Activated CD4-positive, CD25-positive, alpha-beta regulatory T cell treated with anti-CD3 and anti-CD28 coated beads, Interleukin-2, amount 50 U/mL, for 16 hours (primary cell): Measurements from ENCODE around the gene MED17.
"Not testable (repeated sequence)": the region's sequence is repeated elsewhere in the genome, so short reads cannot be mapped to it uniquely, and the experiment has no call there.

Source experiments
- DNase-seq: peaks from one replicate; pipeline ENCODE4 v3.0.0-alpha.2; 2020; ENCODE audit warnings: low read depth, low spot score

Gene MED17, protein sequence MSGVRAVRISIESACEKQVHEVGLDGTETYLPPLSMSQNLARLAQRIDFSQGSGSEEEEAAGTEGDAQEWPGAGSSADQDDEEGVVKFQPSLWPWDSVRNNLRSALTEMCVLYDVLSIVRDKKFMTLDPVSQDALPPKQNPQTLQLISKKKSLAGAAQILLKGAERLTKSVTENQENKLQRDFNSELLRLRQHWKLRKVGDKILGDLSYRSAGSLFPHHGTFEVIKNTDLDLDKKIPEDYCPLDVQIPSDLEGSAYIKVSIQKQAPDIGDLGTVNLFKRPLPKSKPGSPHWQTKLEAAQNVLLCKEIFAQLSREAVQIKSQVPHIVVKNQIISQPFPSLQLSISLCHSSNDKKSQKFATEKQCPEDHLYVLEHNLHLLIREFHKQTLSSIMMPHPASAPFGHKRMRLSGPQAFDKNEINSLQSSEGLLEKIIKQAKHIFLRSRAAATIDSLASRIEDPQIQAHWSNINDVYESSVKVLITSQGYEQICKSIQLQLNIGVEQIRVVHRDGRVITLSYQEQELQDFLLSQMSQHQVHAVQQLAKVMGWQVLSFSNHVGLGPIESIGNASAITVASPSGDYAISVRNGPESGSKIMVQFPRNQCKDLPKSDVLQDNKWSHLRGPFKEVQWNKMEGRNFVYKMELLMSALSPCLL

DNA sequence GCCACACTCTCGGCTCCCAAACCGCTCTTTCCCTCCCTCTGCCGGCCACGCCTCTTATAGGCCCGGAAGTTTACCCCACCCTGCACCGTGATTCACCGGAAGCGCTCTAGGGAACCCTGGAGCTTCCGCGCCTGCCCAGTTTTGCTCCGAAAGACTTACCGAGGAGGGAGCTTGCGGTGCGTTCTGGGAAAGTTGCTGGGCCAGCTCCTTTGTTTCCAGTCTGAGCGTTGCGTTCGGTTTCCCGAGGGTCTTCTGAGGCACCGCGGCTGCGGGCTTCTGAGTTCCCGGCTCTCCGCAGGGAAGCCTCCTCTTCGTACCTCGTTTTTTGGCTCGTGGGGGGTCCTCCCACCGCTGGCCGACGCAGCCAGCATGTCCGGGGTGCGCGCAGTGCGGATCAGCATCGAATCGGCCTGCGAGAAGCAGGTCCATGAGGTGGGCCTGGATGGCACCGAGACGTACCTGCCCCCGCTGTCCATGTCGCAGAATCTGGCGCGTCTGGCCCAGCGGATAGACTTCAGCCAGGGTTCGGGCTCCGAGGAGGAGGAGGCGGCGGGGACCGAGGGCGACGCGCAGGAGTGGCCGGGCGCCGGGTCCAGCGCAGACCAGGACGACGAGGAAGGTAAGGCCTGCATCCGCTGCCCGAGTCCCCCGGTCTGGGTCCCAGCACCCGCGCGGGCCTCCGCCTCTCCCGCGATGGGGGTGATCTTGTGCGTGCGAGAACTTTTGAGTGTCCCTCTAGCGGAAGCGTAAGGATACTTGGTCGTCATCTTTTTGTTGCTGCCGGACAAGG, at the start of gene MED17:
MED17 (plus strand) TSS at position 138 of the 790 bp plus-strand sequence; CDS start at position 370, 232 bp downstream.
- peak; percentile 84 for DNase-seq

DNA sequence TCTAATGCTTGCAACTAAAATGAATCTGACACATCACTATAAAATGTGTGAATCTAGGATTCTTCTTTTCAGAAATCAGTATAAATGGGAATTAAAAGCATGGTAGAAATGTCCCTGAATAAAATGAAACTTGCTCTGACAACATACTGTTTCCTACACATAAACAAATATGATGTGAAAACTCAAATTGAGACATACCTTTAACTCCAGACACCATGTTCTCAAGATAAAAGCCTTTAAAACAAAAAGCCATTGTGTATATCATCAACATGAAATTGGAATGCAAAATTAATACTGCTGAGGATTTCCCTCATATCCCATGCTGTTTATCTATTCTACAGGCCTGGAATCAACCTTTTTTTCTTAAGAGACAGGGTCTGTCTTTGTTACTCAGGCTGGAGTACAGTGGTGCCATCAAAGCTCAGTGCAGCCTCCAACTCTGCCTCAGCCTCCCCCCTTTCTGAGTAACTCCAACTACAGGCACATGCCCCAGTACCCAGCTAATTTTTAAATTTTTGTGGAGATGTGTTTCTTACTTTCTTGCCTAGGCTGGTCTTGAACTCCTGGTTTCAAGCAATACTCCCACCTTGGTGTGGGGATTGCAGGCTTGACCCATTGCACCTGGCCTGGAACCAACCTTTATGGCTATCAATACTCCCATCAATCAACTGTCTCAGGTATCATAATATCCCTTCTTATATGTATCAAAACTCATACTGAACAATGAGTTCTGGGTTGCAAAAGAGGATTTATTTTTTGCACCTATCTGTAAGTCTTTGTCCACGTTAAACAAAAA, 49.5 kb upstream of the MED17 start:
- DNase-seq = no peak

DNA sequence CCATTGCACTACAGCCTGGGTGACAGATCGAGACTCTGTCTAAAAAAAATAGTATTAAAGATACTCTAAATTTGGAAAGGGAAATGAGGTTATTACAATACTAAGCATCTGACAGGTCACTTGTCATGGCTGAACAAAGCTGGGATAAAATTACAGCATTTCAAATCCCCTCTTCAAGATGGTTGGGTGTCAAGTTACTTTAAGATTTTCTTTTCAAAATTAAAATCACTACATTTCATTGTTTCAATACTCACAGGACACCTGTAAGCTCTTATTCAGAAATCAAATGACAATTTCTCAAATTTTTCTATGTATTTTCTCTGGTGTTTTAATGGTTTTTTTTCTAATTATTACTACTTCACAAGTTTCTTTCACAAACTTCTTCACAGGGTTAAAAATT, 48.5 kb upstream of the MED17 start:
- DNase-seq = no peak

DNA sequence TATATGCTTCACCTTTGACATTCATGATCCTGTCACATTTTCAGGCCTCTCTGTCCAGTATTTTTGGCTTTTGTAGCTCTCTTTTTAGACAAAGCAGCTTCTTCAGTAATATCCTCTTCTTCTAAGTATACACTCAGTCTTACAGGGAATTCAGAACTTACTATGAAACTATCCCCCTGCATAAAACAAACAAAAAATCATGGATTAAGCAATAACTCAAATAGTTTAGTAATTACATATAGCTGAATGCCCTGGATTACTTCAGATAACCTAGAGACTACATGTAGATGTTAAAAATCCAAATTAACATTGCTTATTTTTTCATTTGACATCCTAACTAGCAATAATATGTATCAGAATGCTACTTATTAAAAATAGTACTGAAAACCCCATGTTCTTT, 48.0 kb upstream of the MED17 start:
- no peak for DNase-seq

DNA sequence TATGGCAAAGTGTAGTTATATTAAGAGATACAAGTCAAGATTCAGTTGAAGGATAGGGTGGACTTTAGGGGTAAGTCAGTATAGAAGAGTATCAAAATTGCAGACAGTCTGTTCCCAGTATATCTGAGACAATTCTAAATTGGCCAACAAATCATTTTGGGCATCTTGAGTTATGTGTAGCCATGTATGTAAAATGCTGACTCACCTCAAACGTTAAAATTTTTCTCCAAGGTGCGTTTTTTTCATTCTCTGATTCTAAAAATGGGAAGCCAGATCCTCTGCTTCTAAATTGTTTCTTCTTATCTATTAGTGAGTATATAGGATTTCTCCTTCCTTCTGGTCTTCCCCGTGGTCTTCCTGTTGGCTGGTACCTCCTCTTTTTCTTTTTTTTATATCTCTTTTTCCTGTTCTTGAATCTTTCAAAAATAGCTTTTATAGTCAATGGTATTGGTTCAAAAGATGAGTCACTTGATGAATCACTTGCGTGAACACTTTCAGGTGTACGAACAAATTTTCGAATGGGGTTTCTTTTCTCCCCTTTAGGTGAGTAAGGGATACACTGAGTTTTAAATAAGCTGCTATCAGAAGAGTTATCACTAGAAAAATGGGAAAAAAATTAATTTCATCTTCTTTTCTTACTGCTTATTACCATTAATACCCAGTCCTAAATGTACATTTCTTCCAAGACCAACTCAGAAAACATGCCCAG, 46.0 kb upstream of the MED17 start:
- DNase-seq = no peak

DNA sequence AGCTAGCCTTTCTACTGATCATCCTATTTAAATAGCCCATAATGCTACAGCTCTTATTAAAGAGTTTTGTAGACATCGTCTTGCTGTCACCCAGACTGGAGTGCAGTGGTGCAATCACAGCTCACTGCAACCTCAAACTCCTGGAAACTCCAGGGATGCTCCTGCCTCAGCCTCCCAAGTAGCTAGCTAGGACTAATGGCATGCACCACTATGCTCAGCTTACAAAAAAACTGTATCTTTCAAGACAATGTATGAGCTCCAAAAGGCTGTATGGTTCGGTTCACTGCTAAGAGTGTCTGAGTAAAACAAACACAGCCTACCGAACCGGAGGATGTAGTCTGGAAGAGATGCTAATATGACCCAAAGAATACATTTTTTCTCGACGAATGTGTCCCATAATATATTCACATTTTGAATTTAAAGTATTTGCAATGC, 45.4 kb upstream of the MED17 start:
- no peak for DNase-seq

DNA sequence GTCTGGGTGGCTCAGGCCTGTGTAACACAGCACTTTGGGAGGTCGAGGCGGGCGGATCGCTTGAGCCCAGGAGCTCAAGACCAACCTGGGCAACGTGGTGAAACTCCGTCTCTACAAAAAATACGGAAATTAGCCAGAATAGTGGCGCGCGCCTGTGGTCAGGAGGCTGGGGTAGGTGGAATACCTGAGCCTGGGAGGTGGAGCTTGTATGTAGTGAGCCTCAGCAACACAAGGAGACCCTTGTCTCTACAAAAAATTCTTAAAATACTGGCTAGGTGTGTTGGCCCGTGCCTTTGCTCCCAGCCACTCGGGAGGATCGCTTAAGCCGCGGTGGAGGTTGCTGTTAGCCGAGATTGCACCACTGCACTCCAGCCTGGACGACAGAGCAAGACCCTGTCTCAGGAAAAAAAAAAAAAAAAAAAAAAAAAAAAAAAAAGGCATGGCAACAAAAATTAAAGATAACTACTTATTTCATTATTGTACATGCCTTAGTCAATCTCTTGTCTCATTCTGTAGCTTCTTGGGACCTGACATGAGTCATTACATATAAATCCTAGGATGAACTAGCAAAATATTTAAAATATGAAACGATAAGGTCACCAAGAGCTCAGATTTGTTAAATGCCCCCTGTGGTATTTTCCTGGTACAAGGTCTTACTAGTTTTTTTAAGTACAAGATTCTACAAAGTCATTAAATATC, 43.9 kb upstream of the MED17 start:
- no peak for DNase-seq

DNA sequence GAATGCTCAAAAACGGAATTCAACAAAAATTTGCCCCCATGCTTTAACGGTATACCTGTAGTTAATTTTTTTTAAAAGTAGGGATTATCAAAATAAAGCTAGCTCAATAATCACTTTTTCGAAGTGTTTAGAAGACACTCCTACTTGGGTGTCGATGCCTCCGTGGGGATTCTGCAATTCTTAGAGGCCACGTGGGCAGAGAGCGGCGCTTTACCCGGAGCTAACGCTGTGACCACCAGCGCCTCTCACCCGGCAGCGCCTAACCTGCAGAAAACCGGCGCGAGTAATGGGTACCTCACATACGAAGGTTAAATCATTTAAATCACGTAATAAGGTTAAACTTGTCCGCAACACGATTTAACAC, 43.4 kb upstream of the MED17 start:
- peak; percentile 32 for DNase-seq

DNA sequence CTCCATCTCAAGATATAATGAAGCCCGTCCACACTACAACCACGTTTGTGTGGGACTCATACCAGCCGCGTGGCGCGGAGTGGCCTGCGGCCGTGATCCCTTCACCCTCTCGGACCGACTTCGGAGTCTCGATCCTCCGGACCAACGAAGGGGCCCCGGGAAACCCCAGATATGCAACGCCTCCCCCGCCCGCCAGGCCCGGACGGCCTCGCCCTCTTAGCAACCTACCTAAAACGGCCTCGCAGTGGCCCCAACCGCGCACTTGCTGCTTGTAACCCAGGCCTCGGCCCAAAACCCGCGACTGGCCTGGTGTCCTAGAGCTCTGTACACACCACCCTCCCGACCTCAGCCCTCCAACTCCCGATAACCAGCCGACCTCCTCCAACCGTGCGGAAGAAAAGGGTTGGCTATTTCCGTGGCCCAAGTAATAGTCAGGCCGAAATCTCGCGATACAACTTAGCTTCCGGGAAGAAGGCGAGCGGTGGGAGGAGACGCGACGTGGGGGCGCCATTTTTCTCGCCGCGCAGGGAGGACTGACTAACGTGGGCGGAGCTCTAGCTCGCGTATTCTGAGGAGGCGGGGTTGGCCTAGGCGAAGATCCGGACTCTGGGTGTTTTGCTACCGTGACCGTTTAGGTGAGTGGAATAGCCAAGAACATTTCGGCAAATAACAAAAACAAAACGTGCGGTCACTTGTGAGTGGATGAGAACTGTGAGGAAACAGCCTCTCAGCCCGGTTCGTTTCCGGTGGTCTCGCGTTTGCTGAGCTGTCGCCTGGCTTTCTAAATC, 42.8 kb upstream of the MED17 start, which contains the start of the genes C11orf54 and TAF1D:
C11orf54 (plus strand) TSS at position 579 of the 788 bp plus-strand sequence. CDS start 5,722 bp downstream, outside the sequence.
TAF1D (minus strand) TSS at position 402 of the 788 bp plus-strand sequence. CDS start 2,191 bp downstream, outside the sequence.
- peak; percentile 96 for DNase-seq

DNA sequence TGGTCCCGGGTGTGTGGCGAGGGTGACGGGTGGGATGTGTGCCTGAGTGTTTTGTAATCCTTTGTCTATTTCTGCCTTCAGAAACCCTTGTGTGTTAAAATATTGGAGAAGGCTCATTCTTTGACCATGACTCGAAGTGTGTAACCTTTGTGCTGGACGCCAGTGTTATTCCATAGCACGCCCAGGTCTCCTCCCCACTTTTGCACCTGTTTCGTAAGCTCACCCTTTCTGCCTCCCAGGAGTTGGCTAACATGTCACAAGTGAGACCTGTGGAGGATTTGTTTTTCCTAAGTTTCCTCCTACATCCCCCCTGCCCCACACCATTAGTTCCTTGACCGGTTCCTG, 42.2 kb upstream of the MED17 start:
- no peak for DNase-seq

DNA sequence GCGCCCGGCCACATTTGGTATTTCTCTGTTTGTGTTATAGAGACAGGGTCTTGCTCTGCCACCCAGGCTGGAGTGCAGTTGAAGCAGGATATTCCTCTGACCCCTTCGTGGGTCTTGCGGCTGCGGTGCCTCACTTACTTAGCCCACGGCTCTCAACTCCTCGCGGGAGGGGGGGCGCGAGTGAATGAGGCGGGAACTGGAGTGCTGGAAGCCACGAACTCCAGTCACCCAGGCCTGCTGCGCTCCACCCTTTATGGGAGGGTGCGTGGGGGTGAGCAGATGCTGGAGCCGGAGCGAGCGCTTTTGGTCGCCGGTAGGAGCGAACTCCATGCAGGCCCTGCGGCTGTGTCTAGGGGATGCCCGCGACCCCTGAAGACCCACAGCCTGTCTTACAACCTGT, 40.8 kb upstream of the MED17 start:
- no peak for DNase-seq

DNA sequence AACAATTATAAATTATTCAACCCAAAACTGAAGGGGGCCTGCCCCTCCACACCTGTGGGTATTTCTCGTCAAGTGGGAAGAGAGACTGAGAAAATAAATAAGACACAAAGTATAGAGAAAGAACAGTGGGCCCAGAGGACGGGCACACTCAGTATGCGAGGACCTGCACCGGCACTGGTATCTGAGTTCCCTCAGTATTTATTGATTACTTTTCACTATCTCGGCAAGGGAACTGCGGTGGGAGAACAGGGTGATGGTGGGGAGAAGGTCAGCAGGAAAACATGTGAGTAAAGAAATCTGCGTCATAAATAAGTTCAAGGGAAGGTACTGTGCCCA, 39.4 kb upstream of the MED17 start:
- DNase-seq = no peak

DNA sequence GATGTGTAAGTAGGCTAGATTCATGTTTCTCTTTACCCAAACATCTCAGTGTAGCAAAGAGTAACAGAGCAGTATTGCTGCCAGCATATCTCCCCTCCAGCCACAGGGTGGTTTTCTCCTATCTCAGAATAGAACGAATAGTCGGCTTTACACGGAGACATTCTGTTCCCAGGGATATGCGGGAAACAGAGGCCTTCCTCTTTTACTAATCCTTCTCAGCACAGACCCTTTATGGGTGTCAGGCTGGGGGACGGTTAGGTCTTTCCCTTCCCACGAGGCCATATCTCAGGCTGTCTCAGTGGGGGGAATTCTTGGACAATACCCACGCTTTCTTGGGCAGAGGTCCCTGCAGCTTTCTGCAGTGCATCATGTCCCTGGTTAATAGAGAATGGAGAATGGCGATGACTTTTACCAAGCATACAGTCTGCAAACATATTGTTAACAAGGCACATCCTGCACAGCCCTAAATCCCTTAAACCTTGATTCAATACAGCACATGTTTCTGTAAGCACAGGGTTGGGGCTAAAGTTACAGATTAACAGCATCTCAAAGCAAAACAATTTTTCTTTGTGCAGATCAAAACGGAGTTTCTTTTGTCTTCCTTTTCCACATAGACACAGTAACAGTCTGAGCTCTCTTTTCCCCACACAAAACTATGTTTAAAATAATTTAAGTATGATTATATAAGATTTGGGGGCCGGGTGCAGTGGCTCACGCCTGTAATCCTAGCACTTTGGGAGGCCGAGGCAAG, 38.9 kb upstream of the MED17 start:
- DNase-seq = not testable (repeated sequence)

DNA sequence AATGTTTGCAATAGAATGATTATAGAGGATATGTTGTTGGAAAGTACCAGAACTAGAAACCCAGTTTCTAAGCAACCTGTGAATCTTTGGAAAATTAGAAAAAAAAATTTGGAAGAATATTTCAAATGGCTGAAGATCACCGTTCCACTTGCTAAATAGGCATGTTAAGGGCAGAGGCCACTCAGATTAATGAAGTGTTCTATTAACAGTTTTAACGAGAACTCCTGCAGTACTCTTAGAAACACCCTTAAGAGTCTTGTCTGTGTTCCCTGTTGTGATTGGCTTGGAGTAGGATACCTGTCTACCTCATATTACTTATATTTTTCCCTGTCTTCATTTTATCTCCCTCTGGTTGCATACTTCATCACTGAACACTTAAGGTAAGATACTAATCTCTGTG, 38.0 kb upstream of the MED17 start:
- DNase-seq = no peak

DNA sequence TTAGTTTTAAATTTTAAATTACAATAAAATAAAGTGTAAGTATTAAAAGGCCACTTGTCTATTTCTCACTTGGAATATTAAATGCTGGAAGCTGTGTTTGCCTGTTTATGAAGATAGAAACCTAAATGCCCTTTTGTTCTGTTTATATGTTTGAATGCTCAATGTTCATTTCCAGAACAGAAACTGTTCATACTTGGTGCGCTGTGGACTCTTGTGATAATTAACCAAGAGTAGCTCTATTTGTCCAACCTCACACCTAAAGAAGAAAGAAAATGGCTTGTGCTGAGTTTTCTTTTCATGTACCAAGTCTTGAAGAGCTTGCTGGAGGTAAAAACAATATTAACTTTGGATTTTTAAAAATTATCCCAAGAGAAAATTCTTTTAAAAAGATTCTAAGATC, 37.0 kb upstream of the MED17 start:
- no peak for DNase-seq

DNA sequence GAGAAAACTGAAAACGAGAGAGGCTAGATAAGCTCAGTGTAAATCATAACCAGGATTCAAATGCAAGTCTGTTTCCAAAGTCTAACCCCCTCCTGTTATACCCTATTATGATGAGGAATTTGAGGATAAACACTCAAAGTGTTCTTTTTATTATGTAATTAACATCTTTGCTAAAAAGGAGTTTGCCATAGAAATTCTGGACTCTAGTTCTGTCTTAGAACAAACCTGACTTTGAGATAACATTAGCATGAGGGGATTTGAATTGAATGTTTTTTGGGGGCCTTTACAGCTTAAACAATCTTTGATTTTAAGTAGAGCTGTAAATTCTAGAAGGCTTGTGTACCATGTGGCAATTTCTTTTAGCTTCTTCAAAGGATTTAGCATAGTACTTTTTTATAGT, 33.1 kb upstream of the MED17 start:
- DNase-seq = no peak

DNA sequence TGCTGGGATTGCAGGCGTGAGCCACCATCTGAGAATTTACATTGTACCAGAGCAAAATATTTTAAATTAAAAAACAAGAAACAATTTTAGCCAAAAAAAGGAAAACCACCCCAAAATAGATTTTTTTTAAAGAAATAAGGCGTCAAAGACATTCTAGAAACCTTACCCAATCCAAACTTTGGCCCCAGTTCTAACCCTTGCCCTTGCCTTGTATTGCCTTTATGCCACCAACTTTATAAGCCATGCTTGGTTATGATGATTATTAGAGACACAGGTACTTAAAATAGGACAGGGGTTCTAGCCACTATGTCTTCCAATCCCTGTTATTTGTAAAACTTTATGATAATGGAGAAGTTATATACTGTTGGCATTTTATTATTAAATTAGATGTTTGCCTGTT, 30.8 kb upstream of the MED17 start:
- DNase-seq = no peak

DNA sequence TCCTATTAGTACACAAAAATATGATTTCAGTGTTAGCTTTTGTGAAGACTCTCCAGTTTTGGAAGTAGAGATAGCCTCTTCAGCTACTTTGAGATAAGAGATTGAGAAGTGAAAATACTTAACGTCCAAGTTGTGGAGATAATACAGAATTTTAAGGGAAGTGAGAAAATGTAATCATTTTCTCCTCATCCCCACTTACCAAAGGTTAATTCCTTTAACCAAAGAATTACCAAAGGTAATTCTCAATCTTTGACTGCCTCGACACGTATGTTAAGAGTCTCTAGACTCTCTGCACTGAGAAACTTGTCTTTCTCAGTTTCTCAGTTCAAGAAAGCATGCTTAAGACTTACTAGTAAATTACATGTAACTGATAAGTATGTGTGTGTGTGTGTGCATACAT, 27.3 kb upstream of the MED17 start:
- no peak for DNase-seq

DNA sequence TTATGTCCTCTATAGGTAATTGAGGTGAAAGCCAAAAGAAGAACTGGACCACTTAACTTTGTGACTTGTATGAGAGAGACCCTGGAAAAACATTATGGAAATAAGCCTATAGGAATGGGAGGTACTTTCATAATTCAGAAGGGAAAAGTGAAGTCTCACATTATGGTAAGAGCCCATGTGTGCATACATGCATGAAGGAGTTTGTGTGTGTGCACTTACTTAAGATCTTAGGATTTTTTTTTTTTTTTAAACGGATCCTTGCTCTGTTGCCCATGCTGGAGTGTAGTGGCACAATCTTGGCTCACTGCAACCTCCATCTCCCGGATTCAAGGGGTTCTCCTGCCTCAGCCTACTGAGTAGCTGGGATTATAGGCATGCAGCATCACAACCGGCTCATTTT, 26.8 kb upstream of the MED17 start:
- DNase-seq = no peak
